C4-2B (cell line): ENCODE data around the gene SASH1.

ENCODE experiments used
- CTCF ChIP-seq: fragments of 450-650 bp; conservative IDR thresholded peaks from 2 replicates; pipeline ENCODE4 v1.5.1; 2017; ENCODE audit warnings: mild to moderate bottlenecking
- ZFX ChIP-seq: fragments of 450-650 bp; IDR thresholded peaks from 2 replicates; pipeline ENCODE4 v1.6.1; 2017

GRCh38 chr6:148375401-148375800 lies 32.8 kb downstream of the SASH1 start:
- no peak for TF ChIP-seq CTCF
- no peak for TF ChIP-seq ZFX
